NCI-H1436 (cell line): Measurements from ENCODE around the gene METTL1.
A peak's percentile ranks its signal among the peaks of the same experiment; 100 is the strongest.
"Not testable (repeated sequence)": the region's sequence is repeated elsewhere in the genome, so short reads cannot be mapped to it uniquely, and the experiment has no call there.

Experiments
- DNase-seq: peaks from one replicate; lab custom pipeline; 2025; lab: John Stamatoyannopoulos, UW

METTL1 gene

GRCh38 chr12:57771873-57772428, at the start of gene METTL1:
Gene METTL1 (minus strand): TSS chr12:57772105. CDS start chr12:57772083, 22 bp downstream.
- peak; percentile 82 for DNase-seq

- DNase-seq: not testable (repeated sequence)
Observed at GRCh38 chr12:57821015-57821414, 49.1 kb upstream of the METTL1 start.

- not testable (repeated sequence) for DNase-seq
Observed at GRCh38 chr12:57820119-57820518, 48.2 kb upstream of the METTL1 start.

- not testable (repeated sequence) for DNase-seq
Observed at GRCh38 chr12:57817990-57818331, 46.1 kb upstream of the METTL1 start.

- DNase-seq: no peak
Observed at GRCh38 chr12:57817261-57817989, 45.5 kb upstream of the METTL1 start.

GRCh38 chr12:57816855-57817151, 44.9 kb upstream of the METTL1 start:
- no peak for DNase-seq

GRCh38 chr12:57816001-57816854, 44.3 kb upstream of the METTL1 start:
- DNase-seq: no peak

- peak; percentile 71 for DNase-seq
Observed at GRCh38 chr12:57815177-57816000, 43.5 kb upstream of the METTL1 start.

GRCh38 chr12:57813971-57814772, 42.3 kb upstream of the METTL1 start:
- DNase-seq: peak; percentile 47

GRCh38 chr12:57813111-57813970, 41.4 kb upstream of the METTL1 start:
- DNase-seq: no peak

- DNase-seq: no peak
Observed at GRCh38 chr12:57811028-57811755, 39.3 kb upstream of the METTL1 start.

GRCh38 chr12:57810450-57810849, 38.5 kb upstream of the METTL1 start:
- no peak for DNase-seq

GRCh38 chr12:57809425-57809824, 37.5 kb upstream of the METTL1 start:
- DNase-seq: no peak

GRCh38 chr12:57808351-57808750, 36.4 kb upstream of the METTL1 start:
- DNase-seq: no peak

GRCh38 chr12:57807285-57807684, 35.4 kb upstream of the METTL1 start:
- no peak for DNase-seq

GRCh38 chr12:57806677-57807076, 34.8 kb upstream of the METTL1 start:
- DNase-seq: no peak

- peak; percentile 15 for DNase-seq
Observed at GRCh38 chr12:57803319-57803893, 31.5 kb upstream of the METTL1 start.

- DNase-seq: no peak
Observed at GRCh38 chr12:57802607-57803006, 30.7 kb upstream of the METTL1 start.

GRCh38 chr12:57800965-57801364, 29.1 kb upstream of the METTL1 start:
- no peak for DNase-seq
